GM18951 (cell line): ENCODE data around the gene VWA2.

ENCODE experiments used
- POLR2A ChIP-seq: IDR thresholded peaks from 4 replicates; pipeline ENCODE4 v1.6.1; 2011; ENCODE audit warnings: mild to moderate bottlenecking; ENCODE audit not compliant: insufficient read length, insufficient read depth; ENCODE audit errors: extremely low read depth
- in situ Hi-C: fragments of 300-500 bp; cut with MboI; formaldehyde crosslinking; loops from one replicate; pipeline ENCODE4 v1.12.0; 2022; ENCODE audit warnings: low sequenced_read_pairs, mixed read lengths, inconsistent platforms; ENCODE audit not compliant: unreplicated experiment

VWA2 gene

GRCh38 chr10:114239117-114239993, at the start of gene VWA2:
Gene VWA2 (plus strand): TSS chr10:114239254. CDS start chr10:114248714, 9,460 bp downstream.
- in situ Hi-C loops: no loop called here

GRCh38 chr10:114189700-114190099, 49.4 kb upstream of the VWA2 start:
- TF ChIP-seq POLR2A: no peak
- in situ Hi-C loops: no loop called here

More at GRCh38 chr10:114239117-114239993, at the start of gene VWA2:
- no peak for TF ChIP-seq POLR2A

- no peak for TF ChIP-seq POLR2A
- in situ Hi-C loops: no loop called here
These were observed 44.0 kb upstream of the VWA2 start for GRCh38 chr10:114195079-114195478.

- TF ChIP-seq POLR2A: no peak
- in situ Hi-C loops: no loop called here
These were observed 39.8 kb upstream of the VWA2 start for GRCh38 chr10:114199239-114199638.

GRCh38 chr10:114202812-114203211, 36.2 kb upstream of the VWA2 start:
- TF ChIP-seq POLR2A: no peak
- in situ Hi-C loops: no loop called here

GRCh38 chr10:114206902-114207301, 32.2 kb upstream of the VWA2 start:
- in situ Hi-C loops: no loop called here
- TF ChIP-seq POLR2A: no peak

GRCh38 chr10:114207349-114207748, 31.7 kb upstream of the VWA2 start:
- in situ Hi-C loops: no loop called here

GRCh38 chr10:114208351-114208750, 30.7 kb upstream of the VWA2 start:
- in situ Hi-C loops: no loop called here
- no peak for TF ChIP-seq POLR2A

More at GRCh38 chr10:114207349-114207748, 31.7 kb upstream of the VWA2 start:
- TF ChIP-seq POLR2A: no peak

- TF ChIP-seq POLR2A: no peak
- in situ Hi-C loops: no loop called here
These were observed 26.9 kb upstream of the VWA2 start for GRCh38 chr10:114212153-114212552.

GRCh38 chr10:114215033-114215432, 24.0 kb upstream of the VWA2 start:
- TF ChIP-seq POLR2A: no peak

GRCh38 chr10:114220281-114220680, 18.8 kb upstream of the VWA2 start:
- in situ Hi-C loops: no loop called here
- no peak for TF ChIP-seq POLR2A

More at GRCh38 chr10:114215033-114215432, 24.0 kb upstream of the VWA2 start:
- in situ Hi-C loops: no loop called here

GRCh38 chr10:114221235-114221634, 17.8 kb upstream of the VWA2 start:
- TF ChIP-seq POLR2A: no peak
- in situ Hi-C loops: no loop called here

GRCh38 chr10:114223066-114223465, 16.0 kb upstream of the VWA2 start:
- no peak for TF ChIP-seq POLR2A
- in situ Hi-C loops: no loop called here

- in situ Hi-C loops: no loop called here
- TF ChIP-seq POLR2A: no peak
These were observed 10.9 kb upstream of the VWA2 start for GRCh38 chr10:114228156-114228555.
